Superior temporal gyrus (tissue), 1 donor: ENCODE measurements around the gene GALNS.
"Not testable (repeated sequence)": the region's sequence is repeated elsewhere in the genome, so short reads cannot be mapped to it uniquely, and the experiment has no call there.

ENCODE experiments used
- DNase-seq: peaks from one replicate; pipeline ENCODE4 v3.0.0-alpha.2; 2016; ENCODE audit errors: extremely low spot score

GALNS gene

GRCh38 chr16:88838566-88838965 is 18.2 kb downstream of the GALNS start:
- no peak for DNase-seq

- no peak for DNase-seq
Observed at GRCh38 chr16:88837806-88838205, 18.9 kb downstream of the GALNS start.

- no peak for DNase-seq
Observed at GRCh38 chr16:88836791-88837190, 20.0 kb downstream of the GALNS start.

GRCh38 chr16:88835818-88836217 is 20.9 kb downstream of the GALNS start:
- no peak for DNase-seq

GRCh38 chr16:88835383-88835782 is 21.4 kb downstream of the GALNS start:
- DNase-seq: no peak

- no peak for DNase-seq
Observed at GRCh38 chr16:88834670-88835069, 22.1 kb downstream of the GALNS start.

- DNase-seq: no peak
Observed at GRCh38 chr16:88833086-88833485, 23.7 kb downstream of the GALNS start.

- no peak for DNase-seq
Observed at GRCh38 chr16:88831838-88832237, 24.9 kb downstream of the GALNS start.

- no peak for DNase-seq
Observed at GRCh38 chr16:88830783-88831182, 26.0 kb downstream of the GALNS start.

- DNase-seq: no peak
Observed at GRCh38 chr16:88830258-88830657, 26.5 kb downstream of the GALNS start.

- DNase-seq: no peak
Observed at GRCh38 chr16:88828711-88829110, 28.0 kb downstream of the GALNS start.

GRCh38 chr16:88827727-88828126 is 29.0 kb downstream of the GALNS start:
- DNase-seq: no peak

GRCh38 chr16:88826070-88826840 is 30.5 kb downstream of the GALNS start:
- DNase-seq: no peak

- DNase-seq: no peak
Observed at GRCh38 chr16:88825146-88825545, 31.6 kb downstream of the GALNS start.

- no peak for DNase-seq
Observed at GRCh38 chr16:88824256-88825077, 32.3 kb downstream of the GALNS start.

- not testable (repeated sequence) for DNase-seq
Observed at GRCh38 chr16:88823646-88824045, 33.1 kb downstream of the GALNS start.

- DNase-seq: no peak
Observed at GRCh38 chr16:88822281-88823040, 34.3 kb downstream of the GALNS start.

GRCh38 chr16:88821168-88821850 is 35.4 kb downstream of the GALNS start:
- DNase-seq: no peak

GRCh38 chr16:88820385-88821025 is 36.2 kb downstream of the GALNS start:
- no peak for DNase-seq

- no peak for DNase-seq
Observed at GRCh38 chr16:88819126-88819525, 37.6 kb downstream of the GALNS start.

GRCh38 chr16:88818575-88818874 is 38.2 kb downstream of the GALNS start:
- DNase-seq: no peak
